ENCODE data around the gene KDR.

KDR gene

DNA sequence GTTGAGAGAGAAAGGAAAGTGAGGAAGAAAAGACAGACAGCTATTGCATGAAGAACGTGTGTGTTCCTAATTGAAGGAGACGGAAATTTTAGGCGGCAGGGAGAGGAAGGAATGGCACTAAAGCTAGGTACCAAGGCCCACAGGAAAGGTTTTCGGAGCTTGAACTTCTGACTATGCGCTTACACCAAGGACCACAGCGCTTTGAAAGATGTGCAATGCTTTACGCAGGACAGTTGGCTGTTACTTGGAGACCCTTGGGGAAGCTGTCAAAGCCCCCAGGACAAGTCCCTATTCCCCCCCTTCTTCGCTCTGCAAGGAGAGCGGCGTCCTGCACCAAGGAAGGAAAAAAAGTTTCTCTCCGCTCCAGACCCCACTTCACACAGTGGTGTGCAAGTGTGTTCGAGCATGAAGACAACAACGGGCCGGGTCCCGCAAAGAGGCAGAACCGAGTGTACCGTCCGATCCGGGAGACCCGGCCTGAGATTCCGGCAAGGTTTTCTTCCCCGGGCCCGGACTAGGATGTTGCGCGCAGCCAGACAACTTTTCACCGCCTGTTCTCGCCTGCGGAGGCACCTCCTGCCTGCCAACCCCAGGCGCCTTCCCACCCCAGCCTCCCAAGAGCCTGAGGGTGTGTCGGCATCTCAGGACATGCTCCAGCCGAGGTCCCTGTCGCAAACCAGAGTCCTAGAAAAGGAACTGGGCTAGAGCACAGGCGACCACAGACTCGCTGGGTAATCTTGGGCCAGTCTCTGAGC, 896 bp downstream of the KDR start:
- peak overlapping the region; percentile 18 to 26 for H3K4me3 ChIP-seq (ENCODE audit: low read length in 2 of 2)
- H3K9ac ChIP-seq (ENCODE audit: low read depth in 1 of 2, low read length in 2 of 2) = no peak overlapping the region
- H3K36me3 ChIP-seq (ENCODE audit: control insufficient read depth in 2 of 2, insufficient read depth in 2 of 2, low read length in 2 of 2) = no peaks in the 10 kb centered on the region
- H3K4me1 ChIP-seq (ENCODE audit: control insufficient read depth in 2 of 2, insufficient read depth in 2 of 2, low read length in 2 of 2) = no peaks in the 10 kb centered on the region
- no peaks in the 10 kb centered on the region for H3K9me3 ChIP-seq (ENCODE audit: control insufficient read depth in 2 of 2, low read length in 2 of 2)
- H3K27me3 ChIP-seq (ENCODE audit: control insufficient read depth in 2 of 2, insufficient read depth in 2 of 2, low read length in 2 of 2) = peaks cover 0 to 3% of the 10 kb centered on the region in 2 donors
- no peak overlapping the region for H3K27ac ChIP-seq (ENCODE audit: low read depth in 2 of 2, low read length in 2 of 2)

DNA sequence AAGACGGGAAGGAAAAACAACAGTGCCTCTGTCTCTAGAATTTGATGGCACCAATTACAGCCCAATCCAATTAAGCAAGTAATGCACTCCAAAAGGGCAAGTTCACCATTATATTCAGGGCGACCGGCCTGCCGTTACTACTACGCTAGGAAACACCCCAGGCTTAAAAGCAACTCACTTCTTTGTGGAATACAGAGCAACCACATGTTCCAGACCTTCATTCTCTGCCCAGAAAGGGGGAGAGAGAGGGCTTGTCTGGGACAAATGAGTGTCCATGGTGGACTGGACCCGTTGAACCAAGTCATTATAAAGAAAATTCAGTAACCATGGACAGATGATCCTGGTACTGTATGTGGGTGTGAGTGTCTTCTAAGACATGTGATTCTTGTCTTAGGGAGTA, 1.6 kb downstream of the KDR start:
- no peaks in the 10 kb centered on the region for H3K36me3 ChIP-seq (ENCODE audit: control insufficient read depth in 2 of 2, insufficient read depth in 2 of 2, low read length in 2 of 2)
- H3K4me3 ChIP-seq (ENCODE audit: low read length in 2 of 2) = no peak overlapping the region
- H3K4me1 ChIP-seq (ENCODE audit: control insufficient read depth in 2 of 2, insufficient read depth in 2 of 2, low read length in 2 of 2) = no peaks in the 10 kb centered on the region
- no peaks in the 10 kb centered on the region for H3K9me3 ChIP-seq (ENCODE audit: control insufficient read depth in 2 of 2, low read length in 2 of 2)
- H3K9ac ChIP-seq (ENCODE audit: low read depth in 1 of 2, low read length in 2 of 2) = no peak overlapping the region
- peaks cover 0 to 3% of the 10 kb centered on the region in 2 donors for H3K27me3 ChIP-seq (ENCODE audit: control insufficient read depth in 2 of 2, insufficient read depth in 2 of 2, low read length in 2 of 2)
- H3K27ac ChIP-seq (ENCODE audit: low read depth in 2 of 2, low read length in 2 of 2) = no peak overlapping the region

DNA sequence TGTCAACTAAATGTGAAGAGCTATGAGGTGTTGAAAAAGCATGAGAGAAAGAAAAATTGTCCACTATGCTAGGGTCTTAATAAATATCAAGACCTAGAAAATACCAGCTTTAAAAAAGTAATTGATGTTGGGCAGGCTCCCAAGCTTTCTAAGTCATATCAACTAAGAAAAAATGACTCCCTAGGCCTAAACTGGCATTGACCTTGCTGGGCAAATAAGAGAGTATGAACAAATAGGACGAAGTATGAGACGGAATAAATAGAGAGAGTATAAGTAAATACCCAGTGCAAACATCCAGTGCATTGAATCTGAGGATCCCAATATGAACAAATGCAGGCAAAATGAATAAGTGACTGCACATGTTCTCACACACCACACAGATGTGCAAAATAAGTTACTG, 3.2 kb downstream of the KDR start:
- Histone ChIP-seq H3K36me3 (ENCODE audit: control insufficient read depth in 2 of 2, insufficient read depth in 2 of 2, low read length in 2 of 2) (no peaks in the 10 kb centered on the region), H3K27ac (ENCODE audit: low read depth in 2 of 2, low read length in 2 of 2) (no peak overlapping the region), H3K4me3 (ENCODE audit: low read length in 2 of 2) (no peak overlapping the region), H3K9me3 (ENCODE audit: control insufficient read depth in 2 of 2, low read length in 2 of 2) (no peaks in the 10 kb centered on the region), H3K9ac (ENCODE audit: low read depth in 1 of 2, low read length in 2 of 2) (no peak overlapping the region), H3K4me1 (ENCODE audit: control insufficient read depth in 2 of 2, insufficient read depth in 2 of 2, low read length in 2 of 2) (no peaks in the 10 kb centered on the region), H3K27me3 (ENCODE audit: control insufficient read depth in 2 of 2, insufficient read depth in 2 of 2, low read length in 2 of 2) (peaks cover 0 to 3% of the 10 kb centered on the region in 2 donors)

DNA sequence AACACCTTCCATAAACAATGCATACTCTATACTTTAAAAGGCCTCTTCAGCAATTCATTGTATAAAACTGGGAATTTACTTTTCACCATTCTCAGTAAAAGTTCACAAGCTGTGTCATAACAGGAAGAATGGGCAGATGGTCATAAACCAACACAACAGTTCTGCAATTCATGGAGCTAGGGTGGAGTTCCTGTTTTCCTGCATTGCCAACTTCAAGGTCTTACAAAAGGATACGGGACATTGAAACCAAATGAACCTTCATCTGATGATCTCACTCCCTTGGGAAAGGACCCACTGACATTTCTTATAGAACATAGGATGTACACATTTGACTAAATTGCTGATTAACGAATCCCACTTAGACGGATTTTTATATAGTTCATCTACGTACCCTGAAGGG, 4.1 kb downstream of the KDR start:
- no peaks in the 10 kb centered on the region for H3K4me1 ChIP-seq (ENCODE audit: control insufficient read depth in 2 of 2, insufficient read depth in 2 of 2, low read length in 2 of 2)
- H3K36me3 ChIP-seq (ENCODE audit: control insufficient read depth in 2 of 2, insufficient read depth in 2 of 2, low read length in 2 of 2) = no peaks in the 10 kb centered on the region
- no peak overlapping the region for H3K27ac ChIP-seq (ENCODE audit: low read depth in 2 of 2, low read length in 2 of 2)
- H3K4me3 ChIP-seq (ENCODE audit: low read length in 2 of 2) = no peak overlapping the region
- H3K27me3 ChIP-seq (ENCODE audit: control insufficient read depth in 2 of 2, insufficient read depth in 2 of 2, low read length in 2 of 2) = peaks cover 0 to 1% of the 10 kb centered on the region in 2 donors
- no peak overlapping the region for H3K9ac ChIP-seq (ENCODE audit: low read depth in 1 of 2, low read length in 2 of 2)
- no peaks in the 10 kb centered on the region for H3K9me3 ChIP-seq (ENCODE audit: control insufficient read depth in 2 of 2, low read length in 2 of 2)

DNA sequence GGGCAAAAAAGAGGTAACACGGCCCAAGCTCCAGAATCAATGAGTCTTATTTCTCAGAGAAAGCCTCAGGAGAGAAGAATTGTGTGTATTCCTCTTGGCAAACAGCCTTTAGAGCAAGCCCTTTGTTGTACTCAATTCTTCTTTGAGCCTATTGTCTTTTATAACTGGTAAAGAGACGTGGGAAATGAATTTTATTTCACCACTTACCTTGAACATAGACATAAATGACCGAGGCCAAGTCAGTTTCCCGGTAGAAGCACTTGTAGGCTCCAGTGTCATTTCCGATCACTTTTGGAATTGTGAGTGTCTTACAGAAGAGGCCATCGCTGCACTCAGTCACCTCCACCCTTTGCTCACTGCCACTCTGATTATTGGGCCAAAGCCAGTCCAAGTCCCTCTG, 7.0 kb downstream of the KDR start:
- no peak overlapping the region for H3K27ac ChIP-seq (ENCODE audit: low read depth in 2 of 2, low read length in 2 of 2)
- no peak overlapping the region for H3K4me3 ChIP-seq (ENCODE audit: low read length in 2 of 2)
- H3K9me3 ChIP-seq (ENCODE audit: control insufficient read depth in 2 of 2, low read length in 2 of 2) = no peaks in the 10 kb centered on the region
- no peaks in the 10 kb centered on the region for H3K36me3 ChIP-seq (ENCODE audit: control insufficient read depth in 2 of 2, insufficient read depth in 2 of 2, low read length in 2 of 2)
- H3K27me3 ChIP-seq (ENCODE audit: control insufficient read depth in 2 of 2, insufficient read depth in 2 of 2, low read length in 2 of 2) = no peaks in the 10 kb centered on the region
- no peaks in the 10 kb centered on the region for H3K4me1 ChIP-seq (ENCODE audit: control insufficient read depth in 2 of 2, insufficient read depth in 2 of 2, low read length in 2 of 2)
- no peak overlapping the region for H3K9ac ChIP-seq (ENCODE audit: low read depth in 1 of 2, low read length in 2 of 2)

DNA sequence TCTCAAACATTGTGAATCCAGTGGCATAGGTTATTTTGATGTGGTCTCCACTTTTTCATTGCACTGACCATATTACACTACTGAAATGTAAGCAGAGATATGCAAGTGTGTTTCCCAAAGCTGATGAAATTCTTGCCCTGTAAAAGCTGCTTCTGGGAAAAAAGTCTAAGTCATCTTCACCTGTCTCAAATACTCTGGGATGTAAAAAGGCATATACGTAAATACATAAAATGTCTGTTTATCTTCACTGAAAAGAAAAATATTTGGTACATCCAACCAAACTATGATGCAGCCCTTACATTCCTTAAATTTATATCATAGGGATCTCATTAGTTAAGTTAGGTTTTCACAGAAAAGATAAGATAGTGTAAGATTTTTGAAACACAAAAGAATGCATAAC, 7.9 kb downstream of the KDR start:
- Histone ChIP-seq H3K36me3 (ENCODE audit: control insufficient read depth in 2 of 2, insufficient read depth in 2 of 2, low read length in 2 of 2) (no peaks in the 10 kb centered on the region), H3K9me3 (ENCODE audit: control insufficient read depth in 2 of 2, low read length in 2 of 2) (no peaks in the 10 kb centered on the region), H3K4me1 (ENCODE audit: control insufficient read depth in 2 of 2, insufficient read depth in 2 of 2, low read length in 2 of 2) (no peaks in the 10 kb centered on the region), H3K4me3 (ENCODE audit: low read length in 2 of 2) (no peak overlapping the region), H3K27me3 (ENCODE audit: control insufficient read depth in 2 of 2, insufficient read depth in 2 of 2, low read length in 2 of 2) (no peaks in the 10 kb centered on the region), H3K27ac (ENCODE audit: low read depth in 2 of 2, low read length in 2 of 2) (no peak overlapping the region), H3K9ac (ENCODE audit: low read depth in 1 of 2, low read length in 2 of 2) (no peak overlapping the region)

DNA sequence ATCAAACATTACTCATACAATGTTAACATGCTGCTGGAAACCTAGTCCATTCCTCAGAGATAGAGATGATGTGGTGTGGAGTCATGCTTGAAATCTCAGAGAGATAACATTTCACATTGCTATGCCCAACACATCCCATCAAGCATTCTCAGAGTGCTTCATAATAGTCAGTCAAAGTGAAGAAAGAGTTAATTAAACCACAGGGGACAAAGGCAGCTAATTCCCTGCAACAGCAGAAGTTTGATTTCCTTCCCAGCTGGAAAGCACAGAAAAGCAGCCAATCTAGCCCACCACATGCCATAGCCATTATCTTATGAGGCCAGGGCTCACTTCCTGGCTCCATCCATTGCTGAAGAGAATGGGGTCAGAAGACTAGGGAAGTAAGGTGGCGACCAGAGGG, 8.9 kb downstream of the KDR start:
- Histone ChIP-seq H3K27ac (ENCODE audit: low read depth in 2 of 2, low read length in 2 of 2) (no peak overlapping the region), H3K4me3 (ENCODE audit: low read length in 2 of 2) (no peak overlapping the region)

DNA sequence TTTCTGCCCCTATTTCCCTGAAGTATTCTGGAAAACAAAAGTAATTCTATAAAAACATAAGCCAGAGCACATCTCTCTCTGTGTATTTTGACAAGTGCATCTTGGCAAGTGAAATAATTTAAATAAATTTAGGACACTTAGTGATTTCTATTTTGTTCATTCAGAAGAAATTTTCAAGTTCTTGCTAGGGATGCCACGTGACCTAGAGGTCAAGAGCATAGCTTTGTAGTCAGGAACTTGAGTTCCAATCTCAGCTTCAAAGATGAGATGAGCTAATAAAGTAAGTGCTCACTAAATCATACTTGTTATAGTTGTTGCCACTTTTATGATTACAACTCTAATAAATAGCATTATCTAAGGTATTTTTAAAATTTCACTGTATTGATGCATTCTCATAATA, 13.8 kb downstream of the KDR start:
- no peak overlapping the region for H3K9ac ChIP-seq (ENCODE audit: low read depth in 1 of 2, low read length in 2 of 2)
- no peaks in the 10 kb centered on the region for H3K4me1 ChIP-seq (ENCODE audit: control insufficient read depth in 2 of 2, insufficient read depth in 2 of 2, low read length in 2 of 2)
- no peaks in the 10 kb centered on the region for H3K27me3 ChIP-seq (ENCODE audit: control insufficient read depth in 2 of 2, insufficient read depth in 2 of 2, low read length in 2 of 2)
- no peaks in the 10 kb centered on the region for H3K36me3 ChIP-seq (ENCODE audit: control insufficient read depth in 2 of 2, insufficient read depth in 2 of 2, low read length in 2 of 2)
- no peaks in the 10 kb centered on the region for H3K9me3 ChIP-seq (ENCODE audit: control insufficient read depth in 2 of 2, low read length in 2 of 2)
- H3K4me3 ChIP-seq (ENCODE audit: low read length in 2 of 2) = no peak overlapping the region
- no peak overlapping the region for H3K27ac ChIP-seq (ENCODE audit: low read depth in 2 of 2, low read length in 2 of 2)

More for the DNA sequence above, 8.9 kb downstream of the KDR start:
- no peaks in the 10 kb centered on the region for H3K9me3 ChIP-seq (ENCODE audit: control insufficient read depth in 2 of 2, low read length in 2 of 2)
- no peaks in the 10 kb centered on the region for H3K36me3 ChIP-seq (ENCODE audit: control insufficient read depth in 2 of 2, insufficient read depth in 2 of 2, low read length in 2 of 2)
- no peaks in the 10 kb centered on the region for H3K4me1 ChIP-seq (ENCODE audit: control insufficient read depth in 2 of 2, insufficient read depth in 2 of 2, low read length in 2 of 2)
- no peak overlapping the region for H3K9ac ChIP-seq (ENCODE audit: low read depth in 1 of 2, low read length in 2 of 2)
- no peaks in the 10 kb centered on the region for H3K27me3 ChIP-seq (ENCODE audit: control insufficient read depth in 2 of 2, insufficient read depth in 2 of 2, low read length in 2 of 2)

DNA sequence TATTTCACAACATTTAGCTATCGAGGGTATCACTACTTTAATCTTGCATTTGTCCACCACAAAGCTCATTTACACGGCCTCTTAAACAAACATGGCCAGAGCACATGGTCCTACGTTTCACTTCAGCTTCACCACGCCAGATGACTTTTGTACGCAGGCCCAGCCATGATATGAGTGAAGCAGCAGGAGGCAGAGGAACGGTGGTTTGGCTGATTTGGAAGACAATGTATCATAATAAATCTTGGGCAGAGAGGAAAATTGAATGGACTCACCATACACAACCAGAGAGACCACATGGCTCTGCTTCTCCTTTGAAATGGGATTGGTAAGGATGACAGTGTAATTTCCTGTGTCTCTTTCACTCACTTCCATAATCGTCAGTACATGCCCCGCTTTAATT, 15.3 kb downstream of the KDR start:
- H3K27ac ChIP-seq (ENCODE audit: low read depth in 2 of 2, low read length in 2 of 2) = no peak overlapping the region
- no peak overlapping the region for H3K4me3 ChIP-seq (ENCODE audit: low read length in 2 of 2)
- H3K27me3 ChIP-seq (ENCODE audit: control insufficient read depth in 2 of 2, insufficient read depth in 2 of 2, low read length in 2 of 2) = no peaks in the 10 kb centered on the region
- H3K36me3 ChIP-seq (ENCODE audit: control insufficient read depth in 2 of 2, insufficient read depth in 2 of 2, low read length in 2 of 2) = no peaks in the 10 kb centered on the region
- no peak overlapping the region for H3K9ac ChIP-seq (ENCODE audit: low read depth in 1 of 2, low read length in 2 of 2)
- no peaks in the 10 kb centered on the region for H3K9me3 ChIP-seq (ENCODE audit: control insufficient read depth in 2 of 2, low read length in 2 of 2)
- H3K4me1 ChIP-seq (ENCODE audit: control insufficient read depth in 2 of 2, insufficient read depth in 2 of 2, low read length in 2 of 2) = no peaks in the 10 kb centered on the region

DNA sequence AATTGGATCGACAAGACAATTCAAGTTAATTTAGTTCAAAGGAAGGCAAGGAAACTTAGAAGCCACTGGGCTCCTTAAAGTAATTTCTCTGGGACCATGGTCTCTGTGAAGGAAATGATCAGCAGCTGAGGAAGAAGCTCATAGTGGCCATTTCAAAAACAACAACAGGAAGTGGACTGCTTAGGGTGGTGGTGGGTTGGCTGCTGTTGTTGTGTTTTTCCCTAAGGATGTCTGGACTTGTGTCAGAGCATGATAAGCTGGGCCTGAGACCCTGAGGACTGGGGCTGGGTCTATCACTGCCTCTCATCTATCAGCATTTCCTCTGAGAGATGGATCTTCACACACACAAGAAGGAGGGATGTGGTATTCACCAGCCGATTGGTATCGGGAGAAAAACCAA, 18.3 kb downstream of the KDR start:
- Histone ChIP-seq H3K27me3 (ENCODE audit: control insufficient read depth in 2 of 2, insufficient read depth in 2 of 2, low read length in 2 of 2) (no peaks in the 10 kb centered on the region), H3K4me1 (ENCODE audit: control insufficient read depth in 2 of 2, insufficient read depth in 2 of 2, low read length in 2 of 2) (no peaks in the 10 kb centered on the region), H3K9ac (ENCODE audit: low read depth in 1 of 2, low read length in 2 of 2) (no peak overlapping the region), H3K9me3 (ENCODE audit: control insufficient read depth in 2 of 2, low read length in 2 of 2) (no peaks in the 10 kb centered on the region), H3K4me3 (ENCODE audit: low read length in 2 of 2) (no peak overlapping the region), H3K36me3 (ENCODE audit: control insufficient read depth in 2 of 2, insufficient read depth in 2 of 2, low read length in 2 of 2) (no peaks in the 10 kb centered on the region), H3K27ac (ENCODE audit: low read depth in 2 of 2, low read length in 2 of 2) (no peak overlapping the region)

DNA sequence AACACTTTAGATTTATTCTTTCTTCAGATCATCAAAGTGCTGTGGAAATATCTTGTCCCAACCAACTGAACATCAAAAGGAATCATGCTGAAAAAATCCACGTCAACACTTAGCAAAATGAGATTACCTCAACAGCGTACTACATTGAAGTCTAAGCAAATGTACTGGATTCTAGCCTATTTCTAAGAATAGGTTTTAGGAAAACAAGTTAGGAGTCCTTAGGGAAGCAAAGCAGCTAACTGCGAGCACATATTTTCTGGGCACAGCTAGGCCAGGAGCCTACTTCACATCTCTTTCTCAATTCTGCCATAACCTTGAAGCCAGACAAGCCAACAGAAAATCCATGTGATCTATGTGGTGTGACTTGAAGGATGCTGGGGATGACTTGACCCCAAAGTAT, 22.2 kb downstream of the KDR start:
- Histone ChIP-seq H3K36me3 (ENCODE audit: control insufficient read depth in 2 of 2, insufficient read depth in 2 of 2, low read length in 2 of 2) (no peaks in the 10 kb centered on the region), H3K4me3 (ENCODE audit: low read length in 2 of 2) (no peak overlapping the region), H3K4me1 (ENCODE audit: control insufficient read depth in 2 of 2, insufficient read depth in 2 of 2, low read length in 2 of 2) (no peaks in the 10 kb centered on the region), H3K9me3 (ENCODE audit: control insufficient read depth in 2 of 2, low read length in 2 of 2) (no peaks in the 10 kb centered on the region), H3K9ac (ENCODE audit: low read depth in 1 of 2, low read length in 2 of 2) (no peak overlapping the region), H3K27me3 (ENCODE audit: control insufficient read depth in 2 of 2, insufficient read depth in 2 of 2, low read length in 2 of 2) (no peaks in the 10 kb centered on the region), H3K27ac (ENCODE audit: low read depth in 2 of 2, low read length in 2 of 2) (no peak overlapping the region)

Measured in mucosa of rectum (tissue), 2 donors.